ENCODE measurements around the gene EYS.

DNA sequence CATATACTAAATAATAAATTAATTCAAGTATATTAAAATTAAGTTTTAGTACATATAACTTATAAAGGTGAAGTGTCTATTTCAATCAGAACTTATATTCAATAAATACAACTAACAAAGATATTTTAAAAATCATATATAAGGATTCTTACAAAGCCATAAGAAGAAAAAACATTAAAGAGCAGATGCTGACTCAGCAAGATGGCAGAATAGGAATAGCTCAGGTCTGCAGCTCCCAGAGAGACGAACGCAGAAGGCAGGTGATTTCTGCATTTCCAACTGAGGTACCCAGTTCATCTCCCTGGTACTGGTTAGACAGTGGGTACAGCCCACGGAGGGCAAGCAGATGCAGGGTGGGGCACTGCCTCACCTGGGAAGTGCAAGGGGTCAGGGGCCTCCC lies 811.1 kb downstream of the EYS start:
- TF ChIP-seq CTCF (IDR thresholded peaks at IDR 0.05) (no peak), POLR2A (IDR thresholded peaks at IDR 0.05) (no peak), EP300 (IDR thresholded peaks at IDR 0.05) (no peak), POLR2AphosphoS5 (IDR thresholded peaks at IDR 0.05) (no peak)

Measured in stomach (tissue), 4 donors.